ENCODE data around the gene PLXNC1.

GRCh38 chr12:94329366-94329765 is 181.0 kb downstream of the PLXNC1 start:
- no peak for TF ChIP-seq FOXK2 (IDR thresholded peaks at IDR 0.05)
- TF ChIP-seq SP1 (IDR thresholded peaks at IDR 0.05), result no peak
